Measurements from ENCODE around the gene MXRA8.

GRCh38 chr1:1347663-1348419 lies 10.5 kb downstream of the MXRA8 start:
- TF ChIP-seq CTCF (IDR thresholded peaks at IDR 0.05) (no peak), ZFX (IDR thresholded peaks at IDR 0.05; ENCODE audit: borderline replicate concordance) (no peak)
